HL-60 (cell line): ENCODE results near the gene TMPRSS6.

ENCODE experiments used
- GABPA ChIP-seq: IDR thresholded peaks from 2 replicates; pipeline ENCODE4 v1.6.1; 2012; ENCODE audit warnings: low read depth
- POLR2AphosphoS5 ChIP-seq: IDR thresholded peaks from 2 replicates; pipeline ENCODE4 v1.6.1; 2012; ENCODE audit warnings: low read depth
- TF ChIP-seq, protein P1 (sequence below): IDR thresholded peaks from one replicate; pipeline ENCODE4 v1.5.1; 2011; ENCODE audit warnings: low read length, control low read depth, inconsistent platforms; ENCODE audit not compliant: insufficient read depth
- TF ChIP-seq, protein P2 (sequence below): IDR thresholded peaks from 2 replicates; pipeline ENCODE4 v1.6.1; 2012; ENCODE audit warnings: low read depth; ENCODE audit not compliant: insufficient replicate concordance

DNA sequence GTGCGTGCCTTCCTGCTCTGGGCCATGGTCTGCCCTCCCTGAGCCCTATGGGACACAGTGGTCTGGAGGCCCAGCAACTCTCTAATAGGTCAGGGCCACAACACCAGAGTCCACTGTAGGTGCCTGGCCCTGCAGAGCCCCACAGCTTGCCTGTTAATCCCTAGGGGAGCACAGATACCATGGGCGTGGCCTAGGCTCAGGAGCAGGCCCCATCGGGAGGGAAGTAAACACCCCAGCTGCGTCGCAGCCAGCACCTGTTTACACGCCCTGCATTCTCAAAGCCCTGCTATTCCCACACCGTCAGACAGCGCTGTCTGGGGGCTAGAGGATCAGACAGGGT is 55.5 kb downstream of the TMPRSS6 start:
- TF ChIP-seq POLR2AphosphoS5: no peak
- TF ChIP-seq, protein P1, sequence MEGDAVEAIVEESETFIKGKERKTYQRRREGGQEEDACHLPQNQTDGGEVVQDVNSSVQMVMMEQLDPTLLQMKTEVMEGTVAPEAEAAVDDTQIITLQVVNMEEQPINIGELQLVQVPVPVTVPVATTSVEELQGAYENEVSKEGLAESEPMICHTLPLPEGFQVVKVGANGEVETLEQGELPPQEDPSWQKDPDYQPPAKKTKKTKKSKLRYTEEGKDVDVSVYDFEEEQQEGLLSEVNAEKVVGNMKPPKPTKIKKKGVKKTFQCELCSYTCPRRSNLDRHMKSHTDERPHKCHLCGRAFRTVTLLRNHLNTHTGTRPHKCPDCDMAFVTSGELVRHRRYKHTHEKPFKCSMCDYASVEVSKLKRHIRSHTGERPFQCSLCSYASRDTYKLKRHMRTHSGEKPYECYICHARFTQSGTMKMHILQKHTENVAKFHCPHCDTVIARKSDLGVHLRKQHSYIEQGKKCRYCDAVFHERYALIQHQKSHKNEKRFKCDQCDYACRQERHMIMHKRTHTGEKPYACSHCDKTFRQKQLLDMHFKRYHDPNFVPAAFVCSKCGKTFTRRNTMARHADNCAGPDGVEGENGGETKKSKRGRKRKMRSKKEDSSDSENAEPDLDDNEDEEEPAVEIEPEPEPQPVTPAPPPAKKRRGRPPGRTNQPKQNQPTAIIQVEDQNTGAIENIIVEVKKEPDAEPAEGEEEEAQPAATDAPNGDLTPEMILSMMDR: no peak
- TF ChIP-seq GABPA: no peak
- TF ChIP-seq, protein P2, sequence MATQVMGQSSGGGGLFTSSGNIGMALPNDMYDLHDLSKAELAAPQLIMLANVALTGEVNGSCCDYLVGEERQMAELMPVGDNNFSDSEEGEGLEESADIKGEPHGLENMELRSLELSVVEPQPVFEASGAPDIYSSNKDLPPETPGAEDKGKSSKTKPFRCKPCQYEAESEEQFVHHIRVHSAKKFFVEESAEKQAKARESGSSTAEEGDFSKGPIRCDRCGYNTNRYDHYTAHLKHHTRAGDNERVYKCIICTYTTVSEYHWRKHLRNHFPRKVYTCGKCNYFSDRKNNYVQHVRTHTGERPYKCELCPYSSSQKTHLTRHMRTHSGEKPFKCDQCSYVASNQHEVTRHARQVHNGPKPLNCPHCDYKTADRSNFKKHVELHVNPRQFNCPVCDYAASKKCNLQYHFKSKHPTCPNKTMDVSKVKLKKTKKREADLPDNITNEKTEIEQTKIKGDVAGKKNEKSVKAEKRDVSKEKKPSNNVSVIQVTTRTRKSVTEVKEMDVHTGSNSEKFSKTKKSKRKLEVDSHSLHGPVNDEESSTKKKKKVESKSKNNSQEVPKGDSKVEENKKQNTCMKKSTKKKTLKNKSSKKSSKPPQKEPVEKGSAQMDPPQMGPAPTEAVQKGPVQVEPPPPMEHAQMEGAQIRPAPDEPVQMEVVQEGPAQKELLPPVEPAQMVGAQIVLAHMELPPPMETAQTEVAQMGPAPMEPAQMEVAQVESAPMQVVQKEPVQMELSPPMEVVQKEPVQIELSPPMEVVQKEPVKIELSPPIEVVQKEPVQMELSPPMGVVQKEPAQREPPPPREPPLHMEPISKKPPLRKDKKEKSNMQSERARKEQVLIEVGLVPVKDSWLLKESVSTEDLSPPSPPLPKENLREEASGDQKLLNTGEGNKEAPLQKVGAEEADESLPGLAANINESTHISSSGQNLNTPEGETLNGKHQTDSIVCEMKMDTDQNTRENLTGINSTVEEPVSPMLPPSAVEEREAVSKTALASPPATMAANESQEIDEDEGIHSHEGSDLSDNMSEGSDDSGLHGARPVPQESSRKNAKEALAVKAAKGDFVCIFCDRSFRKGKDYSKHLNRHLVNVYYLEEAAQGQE: no peak
